DND-41 (cell line): Measurements from ENCODE around the gene CASP12.

ENCODE experiments used
- ATAC-seq: fragments of 200-7000 bp; cut with Tn5 transposase; 3 replicates; pipeline ENCODE4 v1.9.1; 2021; ENCODE audit warnings: low read depth; ENCODE audit not compliant: insufficient read depth
- DNase-seq: peaks from one replicate; pipeline ENCODE4 v3.0.0-alpha.2; 2020
- H2AFZ ChIP-seq: 2 replicates; pipeline ENCODE4 v1.6.0; 2012; ENCODE audit warnings: low read depth, low read length
- H3K27ac ChIP-seq: 2 replicates; pipeline ENCODE4 v1.5.1; 2012; ENCODE audit warnings: low read length, inconsistent platforms
- H3K27me3 ChIP-seq: fragments of 200-600 bp; sonication (generic); 2 replicates; pipeline ENCODE4 v1.6.0; 2012; ENCODE audit warnings: low read length, mild to moderate bottlenecking, inconsistent platforms; ENCODE audit not compliant: insufficient read depth, poor library complexity
- H3K36me3 ChIP-seq: 2 replicates; pipeline ENCODE4 v1.5.1; 2012; ENCODE audit warnings: low read length, inconsistent platforms; ENCODE audit not compliant: insufficient read depth
- H3K4me1 ChIP-seq: 2 replicates; pipeline ENCODE4 v1.5.1; 2012; ENCODE audit warnings: mild to moderate bottlenecking, low read length; ENCODE audit not compliant: insufficient read depth
- H3K4me2 ChIP-seq: 2 replicates; pipeline ENCODE4 v1.6.0; 2012; ENCODE audit warnings: mild to moderate bottlenecking, moderate library complexity, low read length, inconsistent platforms; ENCODE audit not compliant: insufficient read depth
- H3K4me3 ChIP-seq, 2 experiments: fragments of 200-600 bp in 1 of 2; shearing (Covaris generic) in 1 of 2; 2 replicates each; pipeline ENCODE4 v1.5.1; 2012 to 2016; ENCODE audit warnings: inconsistent platforms in 2 of 2, low read length in 2 of 2, mild to moderate bottlenecking in 2 of 2, low read depth in 1 of 2, moderate library complexity in 1 of 2
- H3K79me2 ChIP-seq: 2 replicates; pipeline ENCODE4 v1.6.0; 2012; ENCODE audit warnings: low read length, inconsistent platforms; ENCODE audit not compliant: insufficient read depth
- H3K9ac ChIP-seq: 2 replicates; pipeline ENCODE4 v1.6.0; 2012; ENCODE audit warnings: low read depth, mild to moderate bottlenecking, inconsistent platforms, low read length, moderate library complexity
- H3K9me3 ChIP-seq: 2 replicates; pipeline ENCODE4 v1.5.1; 2012; ENCODE audit warnings: low read length, moderate library complexity, mild to moderate bottlenecking, inconsistent platforms; ENCODE audit not compliant: insufficient read depth, severe bottlenecking
- H4K20me1 ChIP-seq: 2 replicates; pipeline ENCODE4 v1.6.0; 2012; ENCODE audit warnings: low read length; ENCODE audit not compliant: insufficient read depth
- CTCF ChIP-seq: IDR thresholded peaks from 2 replicates; pipeline ENCODE4 v1.5.1; 2012; ENCODE audit warnings: borderline replicate concordance, low read length, moderate library complexity, mild to moderate bottlenecking; ENCODE audit not compliant: poor library complexity, severe bottlenecking; ENCODE audit errors: extremely low read depth
- EZH2 ChIP-seq: IDR thresholded peaks from 3 replicates; pipeline ENCODE4 v1.6.1; 2012; ENCODE audit warnings: borderline replicate concordance, low read depth, mild to moderate bottlenecking, moderate library complexity, low read length, inconsistent platforms; ENCODE audit not compliant: severe bottlenecking

Gene CASP12

GRCh38 chr11:104926771-104927611, 28.7 kb upstream of the CASP12 start:
- H4K20me1 ChIP-seq, result no peaks in the 10 kb centered on the region
- H3K4me1 ChIP-seq, result peaks cover 13% of the 10 kb centered on the region
- no peak overlapping the region for H3K4me3 ChIP-seq
- H3K27ac ChIP-seq, result no peak overlapping the region
- no peak overlapping the region for H3K4me2 ChIP-seq
- no peak overlapping the region for H2AFZ ChIP-seq
- H3K9ac ChIP-seq, result no peak overlapping the region
- ATAC-seq (peak; percentile 74), DNase-seq (peak; percentile 47)
- H3K27me3 ChIP-seq, result no peaks in the 10 kb centered on the region
- no peaks in the 10 kb centered on the region for H3K79me2 ChIP-seq
- TF ChIP-seq EZH2, result no peak
- TF ChIP-seq CTCF, result no peak
- H3K36me3 ChIP-seq, result no peaks in the 10 kb centered on the region
- peaks cover 10% of the 10 kb centered on the region for H3K9me3 ChIP-seq

- no peak overlapping the region for H3K27ac ChIP-seq
- H3K27me3 ChIP-seq, result no peaks in the 10 kb centered on the region
- H3K4me2 ChIP-seq, result no peak overlapping the region
- H3K36me3 ChIP-seq, result no peaks in the 10 kb centered on the region
- H3K4me3 ChIP-seq, result no peak overlapping the region
- H4K20me1 ChIP-seq, result no peaks in the 10 kb centered on the region
- TF ChIP-seq CTCF, result no peak
- no peak for TF ChIP-seq EZH2
- peaks cover 13% of the 10 kb centered on the region for H3K4me1 ChIP-seq
- no peaks in the 10 kb centered on the region for H3K79me2 ChIP-seq
- H2AFZ ChIP-seq, result no peak overlapping the region
- no peak overlapping the region for H3K9ac ChIP-seq
- ATAC-seq (no peak), DNase-seq (no peak)
- H3K9me3 ChIP-seq, result peaks cover 10% of the 10 kb centered on the region
Measured at GRCh38 chr11:104925850-104926249, 27.6 kb upstream of the CASP12 start.

- no peak for TF ChIP-seq CTCF
- no peak for TF ChIP-seq EZH2
- Histone ChIP-seq H3K36me3 (no peaks in the 10 kb centered on the region), H3K4me1 (peaks cover 38% of the 10 kb centered on the region), H3K4me2 (peak overlapping the region; percentile 70), H3K27me3 (no peaks in the 10 kb centered on the region), H3K4me3 (peak overlapping the region; percentile 20 to 55; a peak in 3 of 4 replicates), H3K9me3 (no peaks in the 10 kb centered on the region), H2AFZ (peak overlapping the region; percentile 83), H3K79me2 (no peaks in the 10 kb centered on the region), H4K20me1 (no peaks in the 10 kb centered on the region), H3K9ac (peak overlapping the region; percentile 56), H3K27ac (peak overlapping the region; percentile 88)
- ATAC-seq, result peak; percentile 87
- DNase-seq, result peak; percentile 17
Measured at GRCh38 chr11:104918113-104918824, 20.0 kb upstream of the CASP12 start.
